DLD1 (cell line): Measurements from ENCODE around the gene LIN28A.

Source experiments
- in situ Hi-C: cut with HindIII; loops from 2 replicates; pipeline ENCODE4 v1.10.0; 2017; ENCODE audit warnings: low sequenced_read_pairs

Gene LIN28A

GRCh38 chr1:26387447-26387846, 23.2 kb upstream of the LIN28A start:
- in situ Hi-C loops = no loop called here

DNA sequence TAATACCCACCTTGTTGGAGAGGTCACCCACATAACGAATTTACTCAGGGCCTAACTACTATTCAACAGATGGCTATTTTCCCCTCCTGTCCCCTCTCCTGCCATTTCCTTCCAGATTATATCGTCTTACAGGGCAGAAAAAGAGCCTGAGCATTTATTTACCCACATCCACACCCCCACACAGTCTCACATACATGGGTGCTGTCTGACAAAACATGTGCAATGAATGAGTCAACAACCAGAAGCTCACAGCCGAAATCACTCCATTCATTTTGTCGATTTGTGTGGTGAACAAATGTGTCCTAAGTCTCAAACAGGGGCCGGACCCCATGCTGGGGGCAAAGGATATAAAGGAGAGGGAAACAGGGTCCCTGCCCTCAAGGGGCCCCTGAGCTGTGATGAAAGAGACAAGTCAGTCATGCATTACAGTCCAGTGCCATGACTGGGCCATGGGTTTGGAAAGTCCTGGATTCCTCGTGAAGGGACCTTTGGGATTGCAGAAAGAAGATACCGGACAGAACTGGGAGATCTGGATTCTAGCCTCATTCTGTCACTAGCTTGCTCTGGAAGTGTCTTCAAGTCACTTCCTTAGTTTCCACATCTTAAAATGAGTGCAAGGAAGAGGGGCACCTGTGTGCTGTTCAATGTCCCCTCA, 21.7 kb upstream of the LIN28A start:
- in situ Hi-C loops = no loop called here

DNA sequence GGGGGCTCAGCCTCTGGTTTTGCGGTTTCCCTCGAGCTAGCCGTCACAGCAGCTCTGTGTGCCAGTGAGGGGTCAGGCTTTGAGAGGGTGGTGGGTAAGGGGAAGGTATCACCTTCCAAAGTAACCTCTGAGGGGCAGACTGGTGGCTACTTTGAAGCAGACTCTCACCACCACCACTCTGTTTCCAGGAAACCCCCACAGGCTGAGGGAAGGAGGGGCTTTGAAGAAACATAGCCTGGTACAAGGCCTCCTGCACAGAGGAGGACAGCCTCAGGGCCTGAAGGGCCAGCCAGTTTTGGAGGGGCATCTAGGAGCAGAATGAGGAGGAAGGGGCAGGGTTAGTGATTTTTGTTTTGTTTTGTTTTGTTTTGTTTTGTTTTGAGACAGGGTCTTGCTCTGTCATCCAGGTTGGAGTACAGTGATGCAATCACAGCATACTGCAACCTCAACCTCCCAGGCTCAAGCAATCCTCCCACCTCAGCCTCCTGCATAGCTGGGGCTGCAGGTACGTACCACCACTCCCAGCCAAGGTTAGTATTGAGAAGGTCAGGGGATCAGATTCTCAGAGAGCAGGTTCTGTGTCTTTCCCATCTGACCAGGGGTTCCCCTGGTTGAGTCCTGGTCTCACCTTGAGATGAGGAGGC, 20.9 kb upstream of the LIN28A start:
- in situ Hi-C loops = no loop called here

DNA sequence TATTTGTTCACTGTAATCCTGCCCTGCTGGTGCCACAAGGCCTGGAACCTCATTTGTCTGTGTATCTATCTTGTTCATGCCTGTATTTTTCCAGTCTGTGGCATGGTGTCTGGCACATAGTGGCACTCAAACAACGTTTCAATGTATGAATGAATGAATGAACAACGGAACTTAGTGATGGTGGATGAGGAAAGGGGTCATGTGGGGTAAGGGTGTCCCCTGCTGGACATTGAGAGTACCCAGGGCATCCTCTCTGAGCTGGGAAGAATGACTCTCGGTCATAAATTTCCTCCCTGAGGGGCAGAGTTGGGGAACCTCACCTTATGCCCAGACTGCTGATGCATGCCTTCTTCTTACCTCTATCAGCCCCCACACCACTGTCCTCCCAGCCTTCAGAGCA, 19.2 kb upstream of the LIN28A start:
- in situ Hi-C loops = no loop called here

DNA sequence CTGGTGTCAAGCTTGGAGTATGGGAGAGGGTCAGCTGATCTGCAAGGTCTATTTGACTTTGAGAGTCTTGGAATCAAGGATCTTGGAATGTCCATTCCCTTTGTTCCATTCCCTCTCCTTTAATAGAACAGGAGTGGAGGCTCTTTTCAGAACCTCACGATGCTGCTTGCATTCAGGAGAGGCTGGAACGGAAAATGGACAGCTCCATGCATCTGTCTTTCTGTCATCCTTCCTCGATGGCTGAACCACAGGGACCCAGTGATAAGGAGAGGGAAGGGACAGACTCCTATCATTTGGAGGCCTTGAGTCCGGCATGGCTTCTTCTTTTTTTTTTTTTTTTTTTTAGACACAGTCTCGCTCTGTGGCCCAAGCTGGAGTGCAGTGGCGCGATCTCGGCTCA, 14.9 kb upstream of the LIN28A start:
- in situ Hi-C loops = no loop called here

DNA sequence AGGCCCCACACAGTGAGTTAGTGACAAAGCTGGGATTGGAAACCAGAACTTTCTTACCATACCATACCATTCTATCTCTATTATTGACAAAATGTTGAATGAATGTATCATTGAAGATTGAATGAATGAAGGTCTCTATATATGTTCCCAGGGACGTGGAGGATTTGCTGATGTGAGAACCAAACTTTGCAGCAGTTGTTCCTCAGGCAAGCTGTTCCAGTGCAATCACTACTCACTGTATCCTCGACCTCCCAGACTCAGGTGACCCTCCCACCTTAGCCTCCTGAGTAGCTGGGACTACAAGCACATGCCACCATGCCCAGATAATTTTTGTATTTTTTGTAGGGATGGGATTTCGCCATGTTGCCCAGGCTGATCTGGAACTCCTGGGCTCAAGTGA, 11.6 kb upstream of the LIN28A start:
- in situ Hi-C loops = no loop called here

- in situ Hi-C loops = no loop called here
These were observed 8.7 kb upstream of the LIN28A start for GRCh38 chr1:26401891-26402290.

- in situ Hi-C loops = no loop called here
These were observed 7.0 kb upstream of the LIN28A start for GRCh38 chr1:26403656-26404055.

GRCh38 chr1:26404641-26405040, 6.0 kb upstream of the LIN28A start:
- in situ Hi-C loops = no loop called here

DNA sequence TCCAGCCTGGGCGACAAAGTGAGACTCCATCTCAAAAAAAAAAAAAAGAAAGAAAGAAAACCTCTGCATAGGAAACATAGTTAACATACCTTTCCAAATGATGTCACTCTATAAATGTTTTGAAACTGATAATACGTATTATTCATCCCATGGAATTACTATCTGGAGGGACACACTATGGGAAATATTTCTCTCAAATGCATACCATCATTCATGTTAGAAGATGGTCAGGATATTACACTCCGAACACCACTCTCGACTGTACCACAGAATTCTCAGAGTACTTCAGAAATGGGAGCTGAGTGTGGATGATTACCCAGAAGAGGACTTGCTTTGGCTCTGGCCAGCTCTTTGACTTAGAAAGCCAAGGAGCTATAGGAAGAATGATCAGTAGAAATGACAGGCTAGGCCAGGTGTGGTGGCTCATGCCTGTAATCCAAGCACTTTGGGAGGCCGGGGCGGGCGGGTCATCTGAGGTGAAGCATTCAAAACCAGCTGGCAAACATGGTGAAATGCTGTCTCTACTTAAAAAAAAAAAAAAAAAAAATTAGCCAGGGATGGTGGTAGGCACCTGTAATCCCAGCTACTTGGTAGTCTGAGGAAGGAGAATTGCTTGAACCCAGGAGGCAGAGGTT, 5.2 kb upstream of the LIN28A start:
- in situ Hi-C loops = no loop called here

- in situ Hi-C loops = no loop called here
These were observed 2.0 kb upstream of the LIN28A start for GRCh38 chr1:26408604-26409003.

- in situ Hi-C loops = no loop called here
These were observed 1.3 kb upstream of the LIN28A start for GRCh38 chr1:26409191-26409807.

DNA sequence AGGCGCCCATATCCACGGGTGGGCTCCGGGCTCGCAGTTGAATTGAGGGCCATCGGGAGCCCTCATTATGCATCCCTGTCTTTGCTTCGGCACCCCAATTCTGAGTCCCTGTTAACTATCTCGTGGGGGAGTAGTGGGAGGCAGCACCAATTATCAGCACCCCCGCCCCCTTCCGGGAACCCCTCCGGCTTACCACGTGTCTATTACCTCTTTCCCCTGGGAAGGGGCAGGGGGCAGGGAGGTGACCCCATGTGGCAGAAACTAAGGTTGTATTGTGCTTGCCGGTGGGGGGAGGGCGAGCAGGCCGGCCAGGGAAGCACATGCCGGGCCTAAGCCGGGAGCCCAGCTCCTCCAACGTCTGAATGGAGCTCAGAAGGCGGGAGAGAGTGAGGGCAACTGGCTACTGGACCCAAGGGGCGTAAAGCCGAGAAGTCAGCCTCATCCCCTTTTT, 1.0 kb downstream of the LIN28A start:
- in situ Hi-C loops = no loop called here

- in situ Hi-C loops = no loop called here
These were observed 1.7 kb downstream of the LIN28A start for GRCh38 chr1:26412180-26412840.

DNA sequence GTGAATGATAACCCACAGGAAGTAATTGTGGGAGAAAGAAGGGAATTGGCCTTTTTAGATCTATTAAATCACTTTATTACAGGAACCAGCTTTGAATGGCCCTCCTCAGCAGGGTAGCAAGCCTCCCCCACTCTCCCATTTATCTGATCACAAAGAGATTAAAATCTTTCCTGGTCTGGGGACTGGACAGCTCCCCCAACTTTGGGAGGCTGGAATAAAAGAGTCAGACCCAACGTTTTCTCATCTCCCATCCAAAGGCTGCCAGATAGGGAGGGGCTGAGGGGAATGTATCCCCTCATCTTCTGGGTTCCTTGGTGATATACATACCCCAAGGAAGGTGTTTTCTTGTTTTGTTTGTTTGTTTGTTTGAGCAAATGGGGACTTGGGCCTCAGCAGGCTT, 2.4 kb downstream of the LIN28A start:
- in situ Hi-C loops = no loop called here

DNA sequence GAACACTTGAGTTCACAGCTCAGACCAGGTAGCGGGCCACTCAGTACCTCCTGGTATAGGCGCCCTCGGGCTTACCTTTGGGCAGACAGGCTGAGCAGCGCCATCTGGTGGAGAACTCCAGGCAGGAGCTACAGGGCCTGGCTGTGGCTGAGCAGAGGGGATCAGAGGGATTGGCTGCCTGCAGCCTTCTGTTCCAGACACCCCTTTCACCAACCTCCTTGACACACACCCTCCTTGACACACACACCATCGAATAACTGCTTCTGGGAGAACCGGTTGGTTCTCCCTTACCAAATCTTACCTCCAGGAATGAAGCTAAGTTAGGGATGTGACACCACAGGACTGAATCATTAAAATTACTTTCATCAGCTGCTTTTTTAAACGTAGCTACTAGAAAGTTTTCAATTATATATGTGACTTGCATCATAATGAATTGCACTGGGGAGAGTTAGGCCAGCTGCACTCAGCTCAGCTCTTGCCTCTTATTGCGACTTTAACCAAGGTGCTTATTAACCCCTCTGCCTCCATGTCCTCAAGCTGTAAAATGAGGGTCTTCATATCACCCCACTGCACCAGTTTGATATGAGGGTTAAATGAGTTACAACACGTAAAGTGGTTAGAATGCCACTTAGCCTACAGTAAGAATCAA, 6.6 kb downstream of the LIN28A start:
- in situ Hi-C loops = no loop called here

DNA sequence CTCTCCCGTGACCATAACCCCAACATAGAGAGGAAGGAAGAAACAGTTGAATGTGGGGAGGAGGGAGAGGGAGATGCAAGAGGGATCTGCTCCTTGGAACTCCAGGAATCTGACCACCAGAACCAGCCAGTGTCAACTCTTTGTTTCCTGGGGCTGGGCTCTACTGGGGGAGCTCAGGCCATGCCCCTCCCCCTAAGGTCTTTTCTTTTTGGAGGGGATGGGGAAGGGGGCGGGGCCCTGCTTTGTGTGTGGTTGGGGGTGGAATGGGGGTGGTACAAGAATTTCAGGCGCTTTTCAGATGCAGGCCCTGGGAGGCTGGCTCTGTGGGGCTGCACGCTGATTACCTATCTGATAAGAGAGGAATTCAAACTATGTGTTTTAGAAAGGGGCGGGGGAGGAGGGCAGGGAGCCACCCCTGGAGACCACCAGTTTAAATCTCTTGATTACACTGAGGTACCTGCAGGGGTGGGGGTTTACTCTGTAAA, 8.3 kb downstream of the LIN28A start:
- in situ Hi-C loops = no loop called here

GRCh38 chr1:26419494-26419893, 8.9 kb downstream of the LIN28A start:
- in situ Hi-C loops = no loop called here

GRCh38 chr1:26429721-26430120, 19.1 kb downstream of the LIN28A start:
- in situ Hi-C loops = no loop called here

DNA sequence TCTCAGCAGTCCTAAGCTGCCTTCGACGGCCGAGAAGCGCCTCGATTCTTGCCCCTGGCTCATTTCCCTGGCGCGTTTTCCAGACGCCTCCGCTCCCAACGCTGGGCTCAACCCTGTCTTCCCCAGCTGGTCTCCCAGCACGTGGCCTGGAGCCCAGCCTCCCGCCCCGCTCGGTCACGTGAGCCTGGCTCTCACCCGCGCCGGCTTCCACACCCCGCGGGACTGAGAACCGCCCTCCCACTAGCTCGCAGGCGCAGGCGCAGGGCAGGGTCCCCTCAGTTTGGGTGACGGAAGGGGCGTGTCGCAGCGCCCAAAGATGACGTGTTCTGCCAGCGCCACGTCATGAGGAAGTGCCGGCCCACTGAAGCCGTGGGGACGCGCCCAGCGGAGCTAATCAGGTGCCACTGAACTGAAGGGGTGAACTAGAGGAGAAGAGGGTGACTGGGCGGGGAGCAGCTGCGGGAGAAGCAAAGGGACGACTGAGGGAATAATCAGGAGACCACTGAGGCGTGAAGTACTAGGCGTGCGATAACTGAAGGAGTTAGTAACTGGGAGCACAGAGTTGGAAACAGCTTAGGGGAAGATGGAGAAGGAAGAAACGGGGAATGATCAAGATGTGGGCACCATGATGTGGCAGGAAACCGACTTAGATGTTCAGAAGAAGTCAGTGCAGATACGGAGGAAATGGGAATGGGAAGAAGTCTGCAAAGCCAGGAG, 21.5 kb downstream of the LIN28A start, which contains the start of gene DHDDS:
Gene DHDDS (plus strand): TSS at position 343 of the 717 bp plus-strand sequence. CDS start 625 bp downstream, outside the sequence.
- in situ Hi-C loops = no loop called here
